ENCODE measurements around the gene NKAIN2.
A peak's percentile ranks its signal among the peaks of the same experiment; 100 is the strongest.

The NKAIN2 gene

GRCh38 chr6:123841067-123841896 lies 37.6 kb downstream of the NKAIN2 start:
- H3K4me1 ChIP-seq (ENCODE audit: control insufficient read depth, insufficient read depth, low read length): peaks cover 35% of the 10 kb centered on the region
- H3K4me3 ChIP-seq (ENCODE audit: low read depth, low read length): no peak overlapping the region
- H3K36me3 ChIP-seq (ENCODE audit: control insufficient read depth in 2 of 2, insufficient read depth in 1 of 2, low read length in 2 of 2): no peaks in the 10 kb centered on the region
- H3K9me3 ChIP-seq (ENCODE audit: control insufficient read depth, insufficient read depth, low read depth, low read length): no peaks in the 10 kb centered on the region
- POLR2A ChIA-PET: interaction anchor here (0.8 kb wide), 1 partner anchor 38 kb away, joined by 3 read pairs; the partner anchor contains the start of gene NKAIN2
- H3K27ac ChIP-seq (ENCODE audit: extremely low read depth, low read depth, low read length): peak overlapping the region; percentile 32
- CTCF ChIA-PET: interaction anchor here (0.9 to 1.3 kb wide), 2 partner anchors 8 to 12 kb away, joined by 4 read pairs; no protein-coding TSS in a partner anchor
- TF ChIP-seq KLF16 (tag by site-specific recombination; IDR thresholded peaks at IDR 0.05) (peak; percentile 72), ZNF211 (tag by site-specific recombination; IDR thresholded peaks at IDR 0.05; ENCODE audit: low read depth) (no peak), ZBTB17 (tag by site-specific recombination; IDR thresholded peaks at IDR 0.05) (peak; percentile 90), ZNF280C (tag by site-specific recombination; IDR thresholded peaks at IDR 0.05) (no peak), ZSCAN5A (tag by site-specific recombination; IDR thresholded peaks at IDR 0.05) (no peak), REST (tag by site-specific recombination; IDR thresholded peaks at IDR 0.05) (no peak), ZNF202 (tag by site-specific recombination; IDR thresholded peaks at IDR 0.05; ENCODE audit: borderline replicate concordance) (no peak), ZNF558 (tag by site-specific recombination; IDR thresholded peaks at IDR 0.05) (peak; percentile 68), ZNF140 (tag by site-specific recombination; IDR thresholded peaks at IDR 0.05) (no peak), ZNF530 (tag by site-specific recombination; IDR thresholded peaks at IDR 0.05; ENCODE audit: low read depth) (no peak), BCL11A (tag by site-specific recombination; IDR thresholded peaks at IDR 0.05; ENCODE audit: low read depth) (peak; percentile 70; the same call in 1 of the 2 replicates), ZNF26 (tag by site-specific recombination; IDR thresholded peaks at IDR 0.05) (no peak), ZSCAN23 (tag by site-specific recombination; IDR thresholded peaks at IDR 0.05) (peak; percentile 90; the same call in 1 of the 2 replicates), TCF7L2 (IDR thresholded peaks at IDR 0.05; ENCODE audit: borderline replicate concordance, low read depth, low read length) (peak; percentile 99), KLF1 (tag by site-specific recombination; IDR thresholded peaks at IDR 0.05) (no peak), ZNF324 (tag by site-specific recombination; IDR thresholded peaks at IDR 0.05) (peak; percentile 60; the same call in 1 of the 2 replicates), ZSCAN16 (tag by site-specific recombination; IDR thresholded peaks at IDR 0.05) (peak; percentile 87), OSR2 (tag by site-specific recombination; IDR thresholded peaks at IDR 0.05) (peak; percentile 99), ZNF341 (tag by site-specific recombination; IDR thresholded peaks at IDR 0.05; ENCODE audit: low read depth) (no peak)
- TF ChIP-seq, protein P1, sequence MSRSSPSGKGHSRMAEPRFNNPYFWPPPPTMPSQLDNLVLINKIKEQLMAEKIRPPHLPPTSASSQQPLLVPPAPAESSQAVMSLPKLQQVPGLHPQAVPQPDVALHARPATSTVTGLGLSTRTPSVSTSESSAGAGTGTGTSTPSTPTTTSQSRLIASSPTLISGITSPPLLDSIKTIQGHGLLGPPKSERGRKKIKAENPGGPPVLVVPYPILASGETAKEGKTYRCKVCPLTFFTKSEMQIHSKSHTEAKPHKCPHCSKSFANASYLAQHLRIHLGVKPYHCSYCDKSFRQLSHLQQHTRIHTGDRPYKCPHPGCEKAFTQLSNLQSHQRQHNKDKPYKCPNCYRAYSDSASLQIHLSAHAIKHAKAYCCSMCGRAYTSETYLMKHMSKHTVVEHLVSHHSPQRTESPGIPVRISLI (tag by site-specific recombination; IDR thresholded peaks at IDR 0.05): peak; percentile 70; the same call in 1 of the 2 replicates
